AG10803 (cell line): ENCODE measurements around the gene BNIP3.

Experiments used
- DNase-seq: peaks from one replicate; pipeline ENCODE4 v3.0.0; 2010; ENCODE audit warnings: low read depth
- H3K4me3 ChIP-seq: 2 replicates; pipeline ENCODE4 v1.5.1; 2011; ENCODE audit warnings: mild to moderate bottlenecking, low read length, control low read depth
- CTCF ChIP-seq: conservative IDR thresholded peaks from 2 replicates; pipeline ENCODE4 v1.5.1; 2011; ENCODE audit warnings: mild to moderate bottlenecking, low read length, control low read depth, inconsistent platforms

The BNIP3 gene

GRCh38 chr10:132003282-132003924 lies 21.7 kb upstream of the BNIP3 start:
- DNase-seq: no peak
- no peak for TF ChIP-seq CTCF
- no peak overlapping the region for H3K4me3 ChIP-seq

DNA sequence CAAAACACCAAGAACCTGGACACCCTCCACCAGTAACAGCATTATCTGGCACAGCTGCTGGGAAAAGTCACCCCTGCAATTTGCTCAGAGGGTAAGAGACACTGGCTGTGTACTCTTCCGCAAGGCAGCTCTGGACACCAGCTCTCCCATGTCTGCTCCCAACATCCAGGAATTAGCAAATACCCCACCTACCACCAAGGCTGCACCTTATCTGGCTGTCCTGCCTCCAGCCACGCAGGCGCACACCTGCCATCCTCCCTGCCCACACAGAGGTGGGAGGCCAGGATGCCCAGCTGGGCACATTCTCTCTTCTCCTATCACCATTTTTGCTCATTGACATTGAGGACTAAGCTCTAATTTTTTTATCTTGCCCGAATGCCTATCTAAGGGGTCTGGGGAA lies 20.3 kb upstream of the BNIP3 start:
- H3K4me3 ChIP-seq: no peak overlapping the region
- no peak for TF ChIP-seq CTCF
- no peak for DNase-seq

GRCh38 chr10:132001238-132001972 lies 19.7 kb upstream of the BNIP3 start:
- DNase-seq: peak; percentile 60
- H3K4me3 ChIP-seq: peak overlapping the region; percentile 7; the same call in 1 of the 2 replicates
- no peak for TF ChIP-seq CTCF

DNA sequence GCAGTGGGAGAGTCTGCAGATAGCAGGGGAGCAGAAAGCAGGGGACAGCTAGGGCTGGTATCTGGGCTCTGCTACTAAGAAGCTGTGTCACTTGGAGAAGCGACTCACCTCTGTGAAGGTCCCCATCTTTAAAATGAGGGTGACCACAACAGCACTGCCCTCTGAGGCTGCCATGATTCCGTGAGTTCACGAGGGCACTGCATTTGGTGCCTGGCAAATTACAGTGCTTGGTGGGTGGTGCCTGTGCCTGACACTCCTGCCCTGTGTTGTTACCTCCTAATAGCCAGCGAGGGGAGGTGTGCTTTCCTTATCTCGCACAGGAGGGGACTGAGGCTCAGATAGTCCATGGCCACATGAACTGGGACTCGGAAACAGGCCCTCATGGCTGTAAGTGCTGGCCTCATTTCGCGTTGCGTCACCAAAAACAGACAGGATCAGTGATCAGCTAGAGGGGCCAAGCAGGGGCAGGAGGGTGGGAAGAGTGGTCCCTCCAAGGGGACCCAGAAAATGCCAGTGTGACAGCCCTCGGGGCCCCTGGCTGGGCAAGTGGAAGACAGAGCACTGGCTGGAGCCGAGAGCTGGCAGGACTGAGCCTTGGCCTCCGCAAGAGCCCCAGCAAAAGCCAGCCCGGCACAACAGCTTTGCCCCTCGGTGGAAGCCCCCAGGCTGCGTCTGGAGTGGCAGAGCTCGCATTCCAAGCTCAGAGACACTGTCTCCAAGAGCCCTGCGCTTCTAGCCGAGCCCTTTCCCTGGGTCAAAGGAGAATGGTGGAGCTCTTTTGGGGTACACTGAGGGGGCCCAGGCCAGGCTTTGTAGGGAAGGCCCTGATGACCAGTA lies 17.3 kb upstream of the BNIP3 start:
- DNase-seq: no peak
- no peak overlapping the region for H3K4me3 ChIP-seq
- no peak for TF ChIP-seq CTCF

GRCh38 chr10:131998050-131998844 lies 16.5 kb upstream of the BNIP3 start:
- no peak for TF ChIP-seq CTCF
- H3K4me3 ChIP-seq: no peak overlapping the region
- DNase-seq: no peak

- H3K4me3 ChIP-seq: no peak overlapping the region
- peak; percentile 77 for DNase-seq
- no peak for TF ChIP-seq CTCF
These were observed 15.8 kb upstream of the BNIP3 start for GRCh38 chr10:131997366-131998049.
